Erythroblast (primary cell): Measurements from ENCODE around the gene HBE1.

ENCODE experiments used
- DNase-seq, 2 experiments: peaks; one replicate each; lab custom pipeline; 2025; lab: John Stamatoyannopoulos, UW
- GATA1 ChIP-seq: IDR thresholded peaks from 2 replicates; pipeline ENCODE4 v1.6.1; 2011; ENCODE audit warnings: low read depth, mild to moderate bottlenecking, control low read depth, low read length, moderate library complexity
- POLR2A ChIP-seq: IDR thresholded peaks from 2 replicates; pipeline ENCODE4 v1.6.1; 2011; ENCODE audit warnings: mild to moderate bottlenecking, low read length

The HBE1 gene

DNA sequence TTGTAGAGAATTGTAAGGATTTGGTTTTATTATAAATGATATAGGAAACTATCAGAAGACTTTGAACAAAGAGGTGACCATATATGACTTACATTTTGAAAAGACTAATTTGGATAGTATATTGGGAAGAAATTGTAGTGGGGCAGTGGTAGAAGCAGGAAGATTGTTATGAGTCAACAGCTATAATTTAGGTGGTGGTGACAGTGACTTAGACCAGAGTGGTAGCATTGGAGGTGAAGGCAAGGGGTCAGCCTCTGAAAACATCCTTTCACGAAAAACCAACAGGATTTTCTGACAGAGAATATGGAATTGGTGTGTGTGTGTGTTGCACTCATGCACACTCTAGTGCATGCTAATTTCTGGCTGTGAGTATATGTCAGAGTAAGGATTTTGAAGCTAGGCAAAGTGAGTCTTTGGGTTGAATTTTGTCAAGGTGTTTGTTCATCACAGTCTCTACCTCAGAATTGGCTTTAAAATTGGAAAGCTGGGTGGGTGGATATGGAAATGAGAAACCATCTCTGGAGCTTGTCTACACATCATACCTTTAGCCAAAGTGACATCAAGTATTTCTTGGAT, 8.2 kb upstream of the HBE1 start:
- TF ChIP-seq POLR2A, result no peak
- no peak for TF ChIP-seq GATA1
- no peak for DNase-seq

DNA sequence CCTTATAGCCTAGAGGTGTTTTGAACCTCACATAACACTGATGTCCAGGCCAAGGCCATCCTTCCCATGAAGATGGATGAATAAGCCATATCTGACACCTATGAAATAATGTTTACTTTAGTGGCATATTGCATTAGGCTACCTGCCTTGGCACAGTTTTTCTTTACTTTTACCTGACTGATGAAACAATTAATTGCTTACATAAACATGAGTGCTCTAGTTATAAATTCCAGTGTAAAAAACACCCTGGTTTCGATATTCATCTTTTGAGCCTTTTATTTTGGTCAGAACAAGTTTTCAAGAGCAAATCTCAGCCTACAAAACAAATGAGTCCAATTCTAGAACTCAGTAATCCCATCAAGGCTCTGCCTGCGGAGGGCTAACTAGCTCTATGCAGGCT, 7.0 kb upstream of the HBE1 start:
- TF ChIP-seq POLR2A (no peak), GATA1 (no peak)
- no peak for DNase-seq

DNA sequence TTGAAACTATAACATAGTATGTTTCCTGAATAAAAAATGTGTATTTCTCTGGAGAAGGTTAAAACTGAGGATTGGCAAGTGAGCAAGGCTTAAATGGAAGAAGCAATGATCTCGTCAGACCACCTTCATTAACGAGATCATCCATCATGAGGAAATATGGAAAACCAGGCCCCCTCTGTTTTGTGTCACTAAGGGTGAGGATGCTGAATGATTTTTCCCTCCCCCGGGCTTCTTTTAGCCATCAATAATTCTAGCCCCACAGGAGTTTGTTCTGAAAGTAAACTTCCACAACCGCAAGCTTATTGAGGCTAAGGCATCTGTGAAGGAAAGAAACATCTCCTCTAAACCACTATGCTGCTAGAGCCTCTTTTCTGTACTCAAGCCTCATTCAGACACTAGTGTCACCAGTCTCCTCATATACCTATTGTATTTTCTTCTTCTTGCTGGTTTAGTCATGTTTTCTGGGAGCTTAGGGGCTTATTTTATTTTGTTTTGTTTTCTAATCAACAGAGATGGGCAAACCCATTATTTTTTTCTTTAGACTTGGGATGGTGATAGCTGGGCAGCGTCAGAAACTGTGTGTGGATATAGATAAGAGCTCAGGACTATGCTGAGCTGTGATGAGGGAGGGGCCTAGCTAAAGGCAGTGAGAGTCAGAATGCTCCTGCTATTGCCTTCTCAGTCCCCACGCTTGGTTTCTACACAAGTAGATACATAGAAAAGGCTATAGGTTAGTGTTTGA, 5.8 kb upstream of the HBE1 start:
- TF ChIP-seq POLR2A (peak; percentile 94), GATA1 (peak; percentile 80)
- peak; percentile 97 to 99 for DNase-seq

DNA sequence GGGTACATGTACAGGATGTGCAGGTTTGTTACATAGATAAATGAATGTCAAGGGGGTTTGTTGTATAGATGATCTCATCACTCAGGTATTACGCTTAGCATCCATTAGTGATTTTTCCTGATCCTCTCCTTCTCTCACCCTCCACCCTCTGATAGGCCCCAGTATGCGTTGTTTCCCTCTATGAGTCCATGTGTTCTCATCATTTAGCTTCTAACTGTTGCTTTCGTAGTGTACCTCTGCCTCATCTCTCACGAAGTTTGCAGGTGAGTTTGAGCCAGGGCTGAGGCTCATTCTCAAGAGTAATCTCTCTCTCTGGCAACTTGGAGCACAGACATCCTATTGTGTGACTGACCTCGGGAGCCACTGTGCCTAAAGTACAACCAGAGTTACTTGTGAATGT, 4.7 kb upstream of the HBE1 start:
- no peak for TF ChIP-seq GATA1
- TF ChIP-seq POLR2A, result no peak
- no peak for DNase-seq

DNA sequence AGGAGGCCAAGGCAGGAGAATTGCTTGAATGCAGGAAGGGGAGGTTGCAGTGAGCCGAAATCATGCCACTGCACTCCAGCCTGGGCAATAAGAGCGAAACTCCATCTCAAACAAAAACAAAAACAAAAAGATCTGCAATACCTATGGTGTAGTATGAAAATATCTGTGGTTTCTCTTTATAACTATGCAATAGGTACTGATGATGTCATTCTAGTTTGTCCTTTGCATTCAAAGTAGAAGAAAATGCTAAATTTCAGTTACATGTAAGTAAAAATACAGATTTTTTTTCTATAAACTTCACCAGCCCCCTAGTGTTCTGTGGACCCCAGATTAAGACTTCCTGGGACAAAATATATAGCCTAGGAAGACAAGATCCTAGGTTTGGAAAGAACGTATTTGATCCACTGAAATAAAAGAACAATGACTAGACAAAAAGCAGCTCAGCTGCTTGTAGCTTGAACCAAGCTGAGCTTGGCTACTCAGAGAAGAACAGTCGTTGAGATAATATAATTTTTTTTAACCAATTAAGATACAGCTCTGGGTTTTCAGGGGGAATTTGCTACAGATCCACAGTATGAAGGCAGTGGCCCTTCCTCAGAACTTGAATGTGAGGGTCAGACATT, 2.8 kb upstream of the HBE1 start:
- TF ChIP-seq GATA1 (no peak), POLR2A (no peak)
- no peak for DNase-seq

DNA sequence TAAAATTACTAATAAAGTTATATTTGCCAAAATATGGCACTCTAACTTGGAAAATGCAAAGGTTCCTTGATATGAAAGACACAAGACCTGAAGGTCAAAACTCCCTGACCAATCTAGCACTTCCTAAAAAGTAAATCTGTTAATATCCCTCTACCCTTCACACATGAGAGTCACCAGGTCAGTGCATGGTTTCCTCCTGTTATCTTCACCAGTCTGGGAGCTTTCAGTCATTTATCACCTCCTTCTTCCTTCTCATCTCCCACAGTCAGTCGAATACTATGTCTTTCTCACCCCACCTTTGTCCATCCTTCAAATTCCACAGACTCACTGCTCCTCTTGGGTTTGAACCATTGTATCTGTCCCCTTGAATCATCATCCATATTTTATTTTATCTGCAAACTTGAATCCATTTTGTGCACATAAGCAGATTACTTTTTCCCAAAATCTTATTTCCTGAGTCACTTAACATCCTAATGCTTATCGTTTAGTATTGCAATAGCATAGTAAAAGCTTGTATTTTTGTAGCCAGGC, 2.6 kb downstream of the HBE1 start:
- TF ChIP-seq GATA1 (no peak), POLR2A (no peak)
- no peak for DNase-seq

DNA sequence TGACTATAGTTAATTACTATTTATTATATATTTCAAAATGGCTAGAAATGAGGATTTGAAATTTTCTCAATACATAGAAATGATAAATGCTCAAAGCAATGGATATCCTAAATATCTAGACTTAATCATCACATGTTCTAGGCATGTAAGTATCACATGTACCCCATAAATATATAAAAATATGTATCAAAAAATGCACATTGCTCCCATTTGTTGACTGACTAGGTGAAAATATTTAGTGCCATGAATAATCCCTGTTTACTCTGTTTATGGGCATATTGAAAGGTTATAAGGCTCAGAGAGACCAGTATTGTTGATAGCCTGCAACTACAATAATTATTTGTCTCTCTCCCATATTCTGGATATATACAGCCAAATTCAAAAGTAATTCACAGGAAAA, 3.1 kb downstream of the HBE1 start:
- no peak for DNase-seq
- no peak for TF ChIP-seq GATA1
- no peak for TF ChIP-seq POLR2A

DNA sequence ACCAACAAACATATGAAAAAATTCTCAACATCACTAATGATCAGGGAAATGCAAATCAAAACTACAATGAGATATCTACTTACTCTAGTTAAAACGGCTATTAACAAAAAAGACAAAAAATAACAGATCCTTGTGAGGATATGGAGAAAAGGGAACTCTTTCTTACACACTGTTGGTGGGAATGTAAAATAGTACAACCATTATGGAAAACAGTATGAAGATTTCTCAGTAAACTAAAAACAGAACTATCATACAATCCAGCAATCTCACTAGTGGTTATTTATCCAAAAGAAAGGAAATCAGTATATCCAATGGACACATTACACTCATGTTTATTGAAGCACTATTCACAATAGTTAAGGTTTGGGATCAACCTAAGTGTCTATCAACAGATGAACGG, 3.9 kb downstream of the HBE1 start:
- no peak for DNase-seq
- TF ChIP-seq GATA1 (no peak), POLR2A (no peak)

DNA sequence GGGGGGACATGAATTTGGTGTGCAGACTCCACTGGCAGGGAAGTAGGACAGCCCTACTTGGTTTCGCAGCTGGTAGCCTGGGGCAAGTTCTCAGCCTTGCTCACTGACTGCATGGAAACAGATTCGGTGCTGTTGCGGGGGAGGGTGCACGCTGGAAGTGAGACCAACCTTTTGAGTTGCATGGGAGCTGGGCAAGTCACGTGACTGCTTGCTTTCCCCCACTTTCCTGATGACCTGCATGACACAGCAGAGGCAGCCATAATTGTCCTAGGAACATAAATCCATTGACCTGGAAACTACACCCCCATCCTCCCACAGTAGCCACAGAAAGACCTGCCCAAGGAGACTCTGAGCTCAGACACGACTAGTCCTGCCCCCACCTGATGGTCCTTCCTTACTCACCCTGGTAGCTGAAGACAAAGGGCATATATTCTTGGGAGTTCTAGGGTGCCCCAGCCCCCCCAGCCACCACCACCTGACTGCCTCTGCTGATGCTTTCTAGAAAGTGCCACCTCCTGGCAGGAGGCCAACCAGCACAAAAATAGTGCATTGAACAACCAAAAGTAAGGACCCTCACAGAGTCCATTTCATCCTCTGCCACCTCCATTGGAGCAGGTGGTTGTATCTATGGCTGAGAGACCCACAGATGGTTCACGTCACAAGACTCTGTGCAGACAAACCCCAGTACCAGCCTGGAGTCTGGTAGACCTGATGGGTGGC, 11.0 kb downstream of the HBE1 start:
- TF ChIP-seq POLR2A (no peak), GATA1 (no peak)
- no peak for DNase-seq

DNA sequence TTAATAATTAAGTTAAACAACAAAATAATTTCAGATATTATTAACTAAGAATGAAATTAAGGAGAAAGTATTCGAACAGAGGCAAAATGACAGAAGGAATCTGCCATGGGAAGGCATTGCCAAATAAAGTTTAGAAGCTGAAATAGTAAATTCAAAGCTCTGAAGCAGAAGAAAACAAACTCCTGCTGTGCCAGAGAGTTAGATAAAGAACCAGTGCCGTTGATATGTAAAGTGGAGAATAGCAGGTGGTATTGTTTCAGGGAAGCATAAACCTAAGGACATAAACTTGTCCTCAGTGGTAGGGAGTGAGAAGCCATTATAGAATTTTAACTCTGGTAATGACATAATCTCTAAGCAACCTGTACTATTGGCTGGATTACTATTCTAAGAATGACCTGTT, 12.4 kb downstream of the HBE1 start:
- DNase-seq, result no peak

DNA sequence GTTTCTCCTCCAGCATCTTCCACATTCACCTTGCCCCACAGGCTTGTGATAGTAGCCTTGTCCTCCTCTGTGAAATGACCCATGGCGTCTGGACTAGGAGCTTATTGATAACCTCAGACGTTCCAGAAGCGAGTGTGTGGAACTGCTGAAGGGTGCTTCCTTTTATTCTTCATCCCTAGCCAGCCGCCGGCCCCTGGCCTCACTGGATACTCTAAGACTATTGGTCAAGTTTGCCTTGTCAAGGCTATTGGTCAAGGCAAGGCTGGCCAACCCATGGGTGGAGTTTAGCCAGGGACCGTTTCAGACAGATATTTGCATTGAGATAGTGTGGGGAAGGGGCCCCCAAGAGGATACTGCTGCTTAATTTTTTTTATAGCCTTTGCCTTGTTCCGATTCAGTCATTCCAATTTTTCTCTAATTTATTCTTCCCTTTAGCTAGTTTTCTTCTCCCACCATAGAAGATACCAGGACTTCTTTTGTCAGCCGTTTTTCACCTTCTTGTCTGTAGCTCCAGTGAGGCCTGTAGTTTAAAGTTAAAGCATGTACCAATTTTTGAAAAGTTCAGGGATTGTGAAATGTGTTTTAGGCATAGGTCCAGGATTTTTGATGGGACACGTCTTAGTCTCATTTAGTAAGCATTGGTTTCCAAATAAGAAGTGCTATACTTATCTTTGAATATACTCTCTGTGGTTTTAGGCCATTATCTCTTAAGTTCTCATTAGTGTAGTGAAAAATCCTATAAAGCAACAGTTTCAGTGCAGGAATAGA, 14.9 kb downstream of the HBE1 start, which contains the start of gene HBG2:
Gene HBG2, minus strand, starts transcription at position 136 of the 768 bp plus-strand sequence. Its CDS starts 53 bp downstream, at position 83.
- peak in 1 of 2 experiments; percentile 84 for DNase-seq

More for the DNA sequence above, 12.4 kb downstream of the HBE1 start:
- TF ChIP-seq POLR2A (no peak), GATA1 (no peak)

DNA sequence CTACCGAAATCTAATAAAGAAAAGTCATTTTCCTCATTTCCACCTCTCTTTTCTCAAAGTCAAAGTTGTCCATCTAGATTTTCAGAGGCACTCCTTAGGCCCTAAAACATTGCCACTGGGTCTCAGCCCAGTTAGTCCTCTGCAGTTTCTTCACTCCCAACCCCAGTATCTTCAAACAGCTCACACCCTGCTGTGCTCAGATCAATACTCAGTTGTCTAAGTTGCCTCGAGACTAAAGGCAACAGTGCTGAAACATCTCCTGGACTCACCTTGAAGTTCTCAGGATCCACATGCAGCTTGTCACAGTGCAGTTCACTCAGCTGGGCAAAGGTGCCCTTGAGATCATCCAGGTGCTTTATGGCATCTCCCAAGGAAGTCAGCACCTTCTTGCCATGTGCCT, 15.7 kb downstream of the HBE1 start:
- peak; percentile 61 for TF ChIP-seq POLR2A
- DNase-seq, result peak in 1 of 2 experiments; percentile 67

More for the DNA sequence above, 14.9 kb downstream of the HBE1 start, which contains the start of gene HBG2:
- TF ChIP-seq POLR2A, result peak; percentile 66

DNA sequence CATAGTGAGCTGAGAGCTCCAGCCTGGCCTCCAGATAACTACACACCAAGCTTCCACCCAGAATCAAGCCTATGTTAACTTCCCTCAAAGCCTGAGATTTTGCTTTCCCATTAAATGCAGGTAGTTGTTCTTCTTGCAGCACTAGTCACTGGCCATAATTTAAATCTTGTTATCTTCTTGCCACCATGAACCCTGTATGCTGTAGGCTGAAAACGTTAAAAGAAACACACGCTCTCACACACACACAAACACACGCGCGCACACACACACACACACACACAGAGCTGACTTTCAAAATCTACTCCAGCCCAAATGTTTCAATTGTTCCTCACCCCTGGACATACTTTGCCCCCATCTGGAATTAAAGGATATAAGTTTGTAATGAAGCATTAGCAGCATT, 16.3 kb downstream of the HBE1 start:
- DNase-seq, result peak in 1 of 2 experiments; percentile 66
